CD4-positive, alpha-beta T cell treated with Interleukin-6 at 100 ng/mL for 8 hours (primary cell): ENCODE data around the gene SYNGAP1.

Source experiments
- DNase-seq: peaks from one replicate; pipeline ENCODE4 v3.0.0-alpha.2; 2020; ENCODE audit warnings: mixed read lengths, low spot score

The SYNGAP1 gene

GRCh38 chr6:33404884-33405283 lies 15.0 kb upstream of the SYNGAP1 start:
- DNase-seq, result no peak

- DNase-seq, result no peak
Observed at GRCh38 chr6:33405386-33405940, 14.4 kb upstream of the SYNGAP1 start.

- DNase-seq, result no peak
Observed at GRCh38 chr6:33406126-33406525, 13.7 kb upstream of the SYNGAP1 start.

GRCh38 chr6:33407132-33407718 lies 12.6 kb upstream of the SYNGAP1 start:
- no peak for DNase-seq

GRCh38 chr6:33410050-33410710 lies 9.7 kb upstream of the SYNGAP1 start:
- DNase-seq, result peak; percentile 97

GRCh38 chr6:33410711-33411631 lies 8.9 kb upstream of the SYNGAP1 start, which contains the start of gene PHF1:
PHF1 (plus strand) TSS chr6:33411014; CDS start chr6:33412264, 1,250 bp downstream.
- no peak for DNase-seq

- DNase-seq, result no peak
Observed at GRCh38 chr6:33411632-33412005, 8.2 kb upstream of the SYNGAP1 start.

GRCh38 chr6:33412140-33413009 lies 7.5 kb upstream of the SYNGAP1 start:
- no peak for DNase-seq

- no peak for DNase-seq
Observed at GRCh38 chr6:33413241-33414120, 6.4 kb upstream of the SYNGAP1 start.

GRCh38 chr6:33414592-33415271 lies 5.1 kb upstream of the SYNGAP1 start:
- no peak for DNase-seq

GRCh38 chr6:33415831-33416230 lies 4.0 kb upstream of the SYNGAP1 start:
- DNase-seq, result no peak

- DNase-seq, result no peak
Observed at GRCh38 chr6:33416386-33417127, 3.3 kb upstream of the SYNGAP1 start.

GRCh38 chr6:33417128-33417902 lies 2.5 kb upstream of the SYNGAP1 start:
- no peak for DNase-seq

GRCh38 chr6:33417903-33418689 lies 1.8 kb upstream of the SYNGAP1 start, which contains the start of gene CUTA:
CUTA (minus strand) TSS chr6:33418107; CDS start chr6:33418000, 107 bp downstream.
- DNase-seq, result peak; percentile 100

- DNase-seq, result peak; percentile 44
Observed at GRCh38 chr6:33418690-33419291, 1.1 kb upstream of the SYNGAP1 start.

- DNase-seq, result no peak
Observed at GRCh38 chr6:33420491-33421343, 852 bp downstream of the SYNGAP1 start.
